Liver (tissue), 9 donors: ENCODE measurements around the gene ZDHHC22. TPM values are rescaled to one million over a fixed set of nuclear protein-coding genes. Genes with fewer than 3 reads are reported as not detected.

Experiments used
- DNase-seq: peaks from one replicate; pipeline ENCODE4 v3.0.0-alpha.2; 2017; ENCODE audit warnings: low spot score
- H3K27ac ChIP-seq, 2 donors: one replicate each; pipeline ENCODE4 v1.7.0; 2013; ENCODE audit warnings: inconsistent platforms in 2 of 2, low read length in 2 of 2, control low read depth in 1 of 2, low read depth in 1 of 2, mild to moderate bottlenecking in 1 of 2
- H3K27me3 ChIP-seq, 4 donors: one replicate each; pipeline versions ENCODE4 v1.6.1 to v1.7.0; 2013; ENCODE audit warnings: low read length in 3 of 4, inconsistent platforms in 1 of 4, mild to moderate bottlenecking in 1 of 4, moderate library complexity in 1 of 4; ENCODE audit not compliant: control insufficient read depth in 4 of 4, insufficient read depth in 4 of 4
- H3K36me3 ChIP-seq, 4 donors: one replicate each; pipeline versions ENCODE4 v1.6.1 to v1.7.0; 2013; ENCODE audit warnings: low read length in 3 of 4, mild to moderate bottlenecking in 3 of 4, low read depth in 1 of 4, moderate library complexity in 1 of 4; ENCODE audit not compliant: control insufficient read depth in 4 of 4, insufficient read depth in 3 of 4
- H3K4me1 ChIP-seq, 4 donors: one replicate each; pipeline versions ENCODE4 v1.6.1 to v1.7.0; 2013; ENCODE audit warnings: low read length in 3 of 4, mild to moderate bottlenecking in 3 of 4, moderate library complexity in 1 of 4; ENCODE audit not compliant: control insufficient read depth in 4 of 4, insufficient read depth in 4 of 4
- H3K4me3 ChIP-seq, 3 donors: one replicate each; pipeline versions ENCODE4 v1.6.1 to v1.7.0; 2013; ENCODE audit warnings: low read length in 3 of 3, control low read depth in 1 of 3, low read depth in 1 of 3, mild to moderate bottlenecking in 1 of 3
- H3K9ac ChIP-seq, 2 donors: one replicate each; pipeline ENCODE4 v1.7.0; 2013; ENCODE audit warnings: low read length in 2 of 2, mild to moderate bottlenecking in 2 of 2, moderate library complexity in 2 of 2, control low read depth in 1 of 2, low read depth in 1 of 2
- H3K9me3 ChIP-seq, 4 donors: one replicate each; pipeline versions ENCODE4 v1.6.1 to v1.7.0; 2013; ENCODE audit warnings: low read length in 3 of 4; ENCODE audit not compliant: control insufficient read depth in 4 of 4
- ATF3 ChIP-seq: IDR thresholded peaks from 2 replicates; pipeline ENCODE4 v1.6.1; 2016; ENCODE audit warnings: antibody characterized with exemption
- CTCF ChIP-seq: fragments of 150-350 bp; IDR thresholded peaks from 2 replicates; pipeline ENCODE4 v1.5.1; 2017; ENCODE audit warnings: improper control_type of control experiment, low read depth, low read length; ENCODE audit not compliant: missing input control
- FOXA1 ChIP-seq: IDR thresholded peaks from 2 replicates; pipeline ENCODE4 v1.6.1; 2016; ENCODE audit warnings: antibody characterized with exemption
- FOXA2 ChIP-seq: IDR thresholded peaks from 2 replicates; pipeline ENCODE4 v1.6.1; 2016; ENCODE audit warnings: antibody characterized with exemption
- HNF4A ChIP-seq, 2 donors: conservative IDR thresholded peaks; 2 replicates each; pipeline ENCODE4 v1.6.1; 2016; ENCODE audit warnings: antibody characterized with exemption in 2 of 2, mild to moderate bottlenecking in 2 of 2
- HNF4G ChIP-seq: IDR thresholded peaks from 2 replicates; pipeline ENCODE4 v1.6.1; 2016; ENCODE audit warnings: antibody characterized with exemption
- JUND ChIP-seq, 2 donors: IDR thresholded peaks; 2 replicates each; pipeline ENCODE4 v1.6.1; 2016; ENCODE audit warnings: antibody characterized with exemption in 2 of 2
- MAX ChIP-seq: IDR thresholded peaks from 2 replicates; pipeline ENCODE4 v1.6.1; 2016; ENCODE audit warnings: antibody characterized with exemption
- NR2F2 ChIP-seq: IDR thresholded peaks from 2 replicates; pipeline ENCODE4 v1.6.1; 2016; ENCODE audit warnings: antibody characterized with exemption
- RAD21 ChIP-seq, 2 donors: IDR thresholded peaks; 2 replicates each; pipeline ENCODE4 v1.6.1; 2016; ENCODE audit warnings: antibody characterized with exemption in 2 of 2, mild to moderate bottlenecking in 2 of 2
- REST ChIP-seq: IDR thresholded peaks from 2 replicates; pipeline ENCODE4 v1.6.1; 2016; ENCODE audit warnings: antibody characterized with exemption, mild to moderate bottlenecking
- SP1 ChIP-seq: IDR thresholded peaks from 2 replicates; pipeline ENCODE4 v1.6.1; 2018; ENCODE audit warnings: antibody characterized with exemption, mild to moderate bottlenecking
- TAF1 ChIP-seq: conservative IDR thresholded peaks from 2 replicates; pipeline ENCODE4 v1.6.1; 2016; ENCODE audit warnings: antibody characterized with exemption, mild to moderate bottlenecking
- YY1 ChIP-seq: IDR thresholded peaks from 2 replicates; pipeline ENCODE4 v1.6.1; 2016; ENCODE audit warnings: antibody characterized with exemption, mild to moderate bottlenecking
- ZBTB33 ChIP-seq: IDR thresholded peaks from 2 replicates; pipeline ENCODE4 v1.6.1; 2016; ENCODE audit warnings: antibody characterized with exemption
- WGBS: extraction: QIAGEN DNeasy Blood & Tissue Kit; methylation state at CpG from one replicate; pipeline ENCODE4 v1.1.7; 2013; 5-methylcytosine and 5-hydroxymethylcytosine counted together
- polyA plus RNA-seq, 2 donors: library from polyadenylated mRNA; stranded (reverse) in 1 of 2; unstranded in 1 of 2; fragments of 200-250 nt in 1 of 2; fragments of >200 nt in 1 of 2; fragmentation: Nextera tagmentation in 1 of 2; extraction: Ambion mirVana in 1 of 2; gene quantifications; one replicate each; pipeline versions ENCODE4 v1.2.1 to v1.2.3, GENCODE V29; 2013 to 2015
- total RNA-seq, 2 donors: library from RNA; depleted of rRNA; stranded (reverse); fragments of >200 nt; gene quantifications; one replicate each; pipeline ENCODE4 v1.2.3, GENCODE V29; 2014
- donor health status: healthy.
- donor health status: healthy.
- donor health status: healthy.
- donor health status: healthy.
- donor health status: healthy.

The ZDHHC22 gene
- total and polyA plus RNA-seq, 4 donors, result not detected

GRCh38 chr14:77119851-77120250 lies 21.7 kb downstream of the ZDHHC22 start (continued):
- TF ChIP-seq REST (no peak), NR2F2 (no peak)

GRCh38 chr14:77116172-77116817 lies 25.3 kb downstream of the ZDHHC22 start:
- H3K9me3 ChIP-seq, result no peaks in the 10 kb centered on the region
- WGBS, result 95% methylated on average over 2 of the region's 2 CpGs
- no peaks in the 10 kb centered on the region for H3K4me1 ChIP-seq
- no peak overlapping the region for H3K4me3 ChIP-seq
- H3K9ac ChIP-seq, result no peak overlapping the region
- DNase-seq, result no peak
- no peaks in the 10 kb centered on the region for H3K27me3 ChIP-seq
- no peak overlapping the region for H3K27ac ChIP-seq
- H3K36me3 ChIP-seq, result peaks cover 9 to 35% (median 31%) of the 10 kb centered on the region in 4 donors
- no peak for TF ChIP-seq ZBTB33
- TF ChIP-seq YY1, result no peak
- no peak for TF ChIP-seq RAD21 (IDR thresholded peaks at IDR 0.05)
- TF ChIP-seq NR2F2, result no peak
- TF ChIP-seq HNF4A (conservative IDR thresholded peaks at IDR 0.05), result no peak
- no peak for TF ChIP-seq JUND (IDR thresholded peaks at IDR 0.05)
- no peak for TF ChIP-seq CTCF
- TF ChIP-seq ATF3, result no peak
- no peak for TF ChIP-seq FOXA1
- no peak for TF ChIP-seq TAF1
- no peak for TF ChIP-seq HNF4G
- TF ChIP-seq MAX, result no peak
- no peak for TF ChIP-seq FOXA2
- no peak for TF ChIP-seq SP1
